ENCODE results near the gene HEPACAM2. TPM values are rescaled to one million over a fixed set of nuclear protein-coding genes. Genes with fewer than 3 reads are reported as not detected.

Gene HEPACAM2
- total RNA-seq, 4 donors from 2014 or later: not detected

DNA sequence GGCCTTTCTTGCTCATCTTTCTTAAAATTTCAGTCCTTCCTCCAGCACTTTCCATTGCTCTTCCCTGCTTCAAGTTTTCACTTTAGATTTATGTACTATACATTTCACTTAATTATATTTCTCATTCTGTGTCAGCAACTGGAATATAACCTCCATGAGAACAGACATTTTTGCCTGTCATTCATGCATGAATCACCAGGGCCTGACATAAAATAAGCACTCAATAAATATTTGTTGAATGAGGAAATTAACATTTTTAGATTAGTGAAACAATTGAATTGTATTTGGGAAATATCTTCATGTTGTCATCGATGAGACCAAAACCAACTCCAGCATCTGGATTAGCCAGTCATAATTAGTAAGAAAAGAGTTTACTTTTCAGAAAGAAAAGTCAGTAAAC is 84.1 kb downstream of the HEPACAM2 start:
- H3K27ac ChIP-seq: no peak overlapping the region
- peaks cover 0 to 30% of the 10 kb centered on the region in 2 donors for H3K36me3 ChIP-seq
- peaks cover 7 to 10% of the 10 kb centered on the region in 2 donors for H3K4me1 ChIP-seq
- H3K9me3 ChIP-seq: no peaks in the 10 kb centered on the region
- in situ Hi-C loops (cut with MboI; ENCODE audit: low sequenced_read_pairs in 4 of 4) (no loop called here), intact Hi-C loops (cut with DNase I; ENCODE audit: low total_unique reads) (no loop called here)
- DNase-seq: no peak
- no peaks in the 10 kb centered on the region for H3K27me3 ChIP-seq
- ATAC-seq: no peak
- TF ChIP-seq, protein P1, sequence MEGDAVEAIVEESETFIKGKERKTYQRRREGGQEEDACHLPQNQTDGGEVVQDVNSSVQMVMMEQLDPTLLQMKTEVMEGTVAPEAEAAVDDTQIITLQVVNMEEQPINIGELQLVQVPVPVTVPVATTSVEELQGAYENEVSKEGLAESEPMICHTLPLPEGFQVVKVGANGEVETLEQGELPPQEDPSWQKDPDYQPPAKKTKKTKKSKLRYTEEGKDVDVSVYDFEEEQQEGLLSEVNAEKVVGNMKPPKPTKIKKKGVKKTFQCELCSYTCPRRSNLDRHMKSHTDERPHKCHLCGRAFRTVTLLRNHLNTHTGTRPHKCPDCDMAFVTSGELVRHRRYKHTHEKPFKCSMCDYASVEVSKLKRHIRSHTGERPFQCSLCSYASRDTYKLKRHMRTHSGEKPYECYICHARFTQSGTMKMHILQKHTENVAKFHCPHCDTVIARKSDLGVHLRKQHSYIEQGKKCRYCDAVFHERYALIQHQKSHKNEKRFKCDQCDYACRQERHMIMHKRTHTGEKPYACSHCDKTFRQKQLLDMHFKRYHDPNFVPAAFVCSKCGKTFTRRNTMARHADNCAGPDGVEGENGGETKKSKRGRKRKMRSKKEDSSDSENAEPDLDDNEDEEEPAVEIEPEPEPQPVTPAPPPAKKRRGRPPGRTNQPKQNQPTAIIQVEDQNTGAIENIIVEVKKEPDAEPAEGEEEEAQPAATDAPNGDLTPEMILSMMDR (IDR thresholded peaks at IDR 0.05 in 4 of 5, conservative IDR thresholded peaks at IDR 0.05 in 1 of 5): no peak
- TF ChIP-seq POLR2A (IDR thresholded peaks at IDR 0.05): no peak
- no peak overlapping the region for H3K4me3 ChIP-seq

DNA sequence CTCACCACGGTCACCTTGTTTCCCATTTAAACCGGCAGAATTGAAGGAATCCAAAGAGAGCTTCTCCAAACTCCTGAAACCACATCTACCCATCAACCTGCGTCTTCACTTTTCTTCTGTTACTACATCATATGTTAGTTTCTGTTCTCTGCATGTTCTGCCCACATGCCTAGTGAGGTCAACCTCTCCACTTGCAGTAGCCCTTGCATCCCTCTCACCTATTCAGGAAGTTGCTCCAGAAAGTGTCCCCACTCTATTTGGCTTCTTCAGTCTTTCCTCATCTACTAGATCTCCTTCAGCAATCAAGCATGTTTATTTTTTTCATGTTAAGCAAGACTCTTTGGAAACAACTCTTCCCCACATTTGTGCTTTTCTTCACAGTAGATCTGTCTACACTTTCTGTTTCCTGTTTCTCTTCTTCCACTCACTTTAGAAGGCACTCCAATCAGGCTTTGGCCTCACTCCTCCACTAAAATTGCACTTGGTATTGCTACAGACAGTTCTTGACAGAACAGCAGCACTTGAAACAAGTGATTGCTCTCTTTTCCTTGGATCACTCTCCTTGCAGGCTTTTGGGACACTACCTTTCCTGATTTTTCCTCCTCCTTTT is 85.6 kb downstream of the HEPACAM2 start:
- peaks cover 0 to 41% of the 10 kb centered on the region in 2 donors for H3K36me3 ChIP-seq

DNA sequence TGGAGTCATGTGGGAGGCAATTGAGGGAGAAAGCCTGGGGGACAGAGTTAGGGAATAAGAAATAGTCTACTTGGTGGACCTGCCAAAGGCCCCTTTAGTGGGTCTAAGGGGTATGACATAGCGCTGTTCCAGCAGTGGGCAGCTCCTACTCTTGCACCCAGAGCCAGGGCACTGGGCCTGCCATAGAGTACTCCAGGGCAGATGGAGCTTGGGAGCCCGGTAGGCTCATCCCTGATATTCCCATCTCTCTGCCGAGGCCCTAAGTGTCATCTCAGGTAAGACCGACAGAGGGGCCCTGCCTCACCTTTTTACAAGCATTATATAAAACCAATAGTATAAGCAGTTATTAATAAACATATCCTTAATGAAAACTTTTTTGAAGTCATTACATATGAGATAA is 87.7 kb downstream of the HEPACAM2 start:
- Histone ChIP-seq H3K27ac (no peak overlapping the region), H3K36me3 (peaks cover 0 to 51% of the 10 kb centered on the region in 2 donors), H3K27me3 (no peaks in the 10 kb centered on the region), H3K9me3 (peaks cover 0 to 11% (median 0%) of the 10 kb centered on the region in 3 donors), H3K4me1 (no peaks in the 10 kb centered on the region), H3K4me3 (no peak overlapping the region)
- ATAC-seq (no peak), DNase-seq (no peak)
- intact Hi-C loops (cut with DNase I; ENCODE audit: low total_unique reads): no loop called here
- in situ Hi-C loops (cut with MboI; ENCODE audit: low sequenced_read_pairs in 4 of 4): no loop called here
- TF ChIP-seq, protein P1 (IDR thresholded peaks at IDR 0.05 in 4 of 5, conservative IDR thresholded peaks at IDR 0.05 in 1 of 5): no peak
- no peak for TF ChIP-seq POLR2A (IDR thresholded peaks at IDR 0.05)

More for the DNA sequence above, 85.6 kb downstream of the HEPACAM2 start:
- H3K27me3 ChIP-seq: no peaks in the 10 kb centered on the region
- ATAC-seq (no peak), DNase-seq (no peak)
- no peaks in the 10 kb centered on the region for H3K4me1 ChIP-seq
- no peak overlapping the region for H3K4me3 ChIP-seq
- intact Hi-C loops (cut with DNase I; ENCODE audit: low total_unique reads) (no loop called here), in situ Hi-C loops (cut with MboI; ENCODE audit: low sequenced_read_pairs in 4 of 4) (no loop called here)
- H3K27ac ChIP-seq: no peak overlapping the region
- H3K9me3 ChIP-seq: peaks cover 0 to 4% (median 0%) of the 10 kb centered on the region in 3 donors
- TF ChIP-seq, protein P1 (IDR thresholded peaks at IDR 0.05 in 4 of 5, conservative IDR thresholded peaks at IDR 0.05 in 1 of 5): no peak
- TF ChIP-seq POLR2A (IDR thresholded peaks at IDR 0.05): no peak

Other genes starting within 250 kb of the HEPACAM2 start
- 1 to 10 TPM in 3 of 4 donors, under 1 TPM in 1; 0.89 to 1.7 (median 1.5) TPM for gene SAMD9, start 108.5 kb downstream of the HEPACAM2 start, total RNA-seq
- gene SAMD9L, start 78.1 kb downstream of the HEPACAM2 start, total RNA-seq: 1 to 10 TPM; 1.2 to 7.6 (median 2.1) TPM
- gene VPS50, start 5.9 kb upstream of the HEPACAM2 start, total RNA-seq: 10 to 100 TPM; 17.2 to 52.2 (median 34.3) TPM

Measured in gastrocnemius medialis (tissue), 4 donors.